Right lung (tissue), 5 donors: ENCODE results near the gene TEX48. TPM values are rescaled to one million over a fixed set of nuclear protein-coding genes. Genes with fewer than 3 reads are reported as not detected.
A peak's percentile ranks its signal among the peaks of the same experiment; 100 is the strongest.

Experiments used
- DNase-seq, 2 donors: peaks; one replicate each; pipeline ENCODE4 v3.0.0-alpha.2; 2013
- polyA plus RNA-seq, 5 donors: library from polyadenylated mRNA; unstranded; fragments of 120-200 nt; gene quantifications; one replicate each; pipeline versions ENCODE4 v1.2.1 to v1.2.3, GENCODE V29; 2013; ENCODE audit warnings: inconsistent platforms in 1 of 5, low replicate concordance in 1 of 5; ENCODE audit not compliant: insufficient read length in 5 of 5, insufficient read depth in 1 of 5

The TEX48 gene
- polyA plus RNA-seq, 5 donors = 0.33 TPM; not detected in 4

GRCh38 chr9:114693248-114693855 lies 11.4 kb upstream of the TEX48 start:
- DNase-seq = no peak

- DNase-seq = no peak
These were observed 9.9 kb upstream of the TEX48 start for GRCh38 chr9:114691956-114692295.

DNA sequence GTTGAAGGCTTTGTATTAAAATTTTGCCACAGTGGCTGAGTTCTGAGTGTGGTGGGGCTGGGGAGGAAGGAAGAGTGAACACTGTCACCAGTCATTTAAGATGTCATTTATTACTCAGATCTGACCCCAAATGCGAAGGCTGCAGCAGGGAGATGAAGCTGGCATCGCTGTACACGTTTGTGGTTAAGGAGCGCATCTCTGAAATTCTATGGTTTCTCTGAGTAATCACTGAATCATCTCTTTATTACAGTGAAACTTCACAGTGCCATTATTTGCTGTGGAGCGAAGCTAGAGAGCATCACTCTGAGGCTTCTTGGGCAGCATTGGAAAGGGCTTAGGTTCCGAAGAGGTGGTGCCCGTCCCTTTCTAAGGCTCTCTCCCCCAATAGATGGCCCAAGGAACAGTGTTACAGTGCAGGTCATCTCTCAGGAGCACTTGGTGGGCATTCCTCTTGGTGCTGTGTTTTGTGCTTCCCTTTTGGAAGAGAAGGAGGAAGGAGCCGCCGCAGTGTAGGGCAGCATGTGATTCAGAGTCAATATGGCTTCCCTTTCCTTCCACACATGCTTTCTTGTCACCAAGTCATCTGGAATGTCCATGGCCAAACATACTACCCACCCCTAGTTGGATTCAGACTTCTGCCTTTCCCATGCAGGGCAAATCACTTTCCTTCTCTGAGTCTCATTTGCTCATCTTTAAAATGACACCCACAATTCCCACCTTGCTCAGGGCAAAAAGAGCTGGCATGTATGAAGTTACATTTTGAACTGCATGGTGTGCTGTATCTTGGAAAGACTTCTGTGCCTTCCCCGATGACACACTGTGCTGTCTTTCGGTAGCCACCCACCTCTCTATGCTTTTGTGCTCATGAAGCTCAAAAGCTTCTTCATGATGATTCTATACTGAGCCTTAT lies 9.3 kb upstream of the TEX48 start:
- DNase-seq = no peak

GRCh38 chr9:114690308-114690707 lies 8.3 kb upstream of the TEX48 start:
- DNase-seq = no peak

- no peak for DNase-seq
These were observed 7.8 kb upstream of the TEX48 start for GRCh38 chr9:114689813-114690212.

DNA sequence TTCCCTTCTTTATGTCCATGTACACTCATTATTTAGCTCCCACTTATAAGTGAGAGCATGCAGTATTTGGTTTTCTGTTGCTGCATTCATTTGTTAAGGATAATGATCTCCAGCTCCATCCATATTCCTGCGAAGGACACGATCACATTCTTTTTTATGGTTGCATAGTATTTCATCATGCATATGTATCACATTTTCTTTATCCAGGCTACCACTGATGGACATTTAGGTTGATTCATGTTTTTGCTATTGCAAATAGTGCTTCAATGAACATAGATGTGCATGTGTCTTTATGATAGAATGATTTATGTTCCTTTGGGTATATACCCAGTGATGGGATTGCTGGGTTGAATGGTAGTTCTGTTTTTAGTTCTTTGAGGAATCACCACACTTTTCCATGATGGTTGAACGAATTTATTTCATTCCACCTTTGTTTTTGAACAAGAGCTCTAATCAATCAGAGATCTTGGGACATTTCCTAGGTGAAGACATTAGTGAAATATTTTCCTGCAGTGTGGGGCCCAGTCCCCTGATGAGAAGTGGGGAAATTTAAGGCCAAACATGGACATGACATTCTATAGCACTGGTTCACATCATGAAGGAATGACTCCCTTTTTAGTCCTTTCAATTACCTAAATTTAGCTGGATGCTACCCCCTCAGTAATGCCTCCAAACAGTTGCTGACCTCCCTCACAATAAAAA lies 7.1 kb upstream of the TEX48 start:
- DNase-seq = no peak

DNA sequence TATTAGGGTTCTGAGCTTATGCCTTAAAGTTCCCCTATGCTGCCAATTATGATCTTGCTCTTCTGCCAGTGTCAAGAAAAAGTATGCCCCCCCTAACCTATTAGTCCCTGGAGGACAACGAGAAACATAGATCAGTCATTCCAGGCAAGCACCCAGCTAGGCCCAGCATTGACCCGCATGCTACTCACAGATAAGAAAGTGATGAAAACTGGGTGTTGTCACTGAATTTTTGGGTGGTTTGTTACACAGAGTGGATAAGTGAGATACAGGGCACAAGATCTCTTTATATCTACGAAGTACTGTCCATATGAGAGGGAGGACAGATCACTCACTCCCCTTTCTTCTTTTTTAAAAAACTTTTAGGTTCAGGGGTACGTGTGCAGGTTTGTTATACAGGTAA lies 6.4 kb upstream of the TEX48 start:
- DNase-seq = no peak

DNA sequence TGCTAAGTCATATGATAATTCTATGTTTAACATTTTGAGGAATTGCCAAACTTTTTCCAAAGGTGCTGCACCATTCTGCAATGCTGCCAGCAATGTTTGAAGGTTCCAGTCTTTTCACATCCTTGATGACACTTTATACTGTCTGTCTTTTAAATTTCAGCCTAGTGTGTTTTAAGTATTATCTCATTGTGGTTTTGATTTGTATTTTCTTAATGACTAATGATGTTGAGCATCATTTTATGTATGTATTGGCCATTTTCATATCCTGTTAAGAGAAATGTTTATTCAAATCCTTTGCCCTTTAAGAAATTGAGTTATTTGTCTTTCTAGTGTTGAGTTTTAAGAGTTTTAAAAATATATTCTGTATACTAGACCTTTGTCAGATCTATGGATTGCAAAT lies 5.0 kb upstream of the TEX48 start:
- no peak for DNase-seq

GRCh38 chr9:114685951-114686350 lies 4.0 kb upstream of the TEX48 start:
- no peak for DNase-seq

- DNase-seq = no peak
These were observed 2.0 kb upstream of the TEX48 start for GRCh38 chr9:114684036-114684435.

DNA sequence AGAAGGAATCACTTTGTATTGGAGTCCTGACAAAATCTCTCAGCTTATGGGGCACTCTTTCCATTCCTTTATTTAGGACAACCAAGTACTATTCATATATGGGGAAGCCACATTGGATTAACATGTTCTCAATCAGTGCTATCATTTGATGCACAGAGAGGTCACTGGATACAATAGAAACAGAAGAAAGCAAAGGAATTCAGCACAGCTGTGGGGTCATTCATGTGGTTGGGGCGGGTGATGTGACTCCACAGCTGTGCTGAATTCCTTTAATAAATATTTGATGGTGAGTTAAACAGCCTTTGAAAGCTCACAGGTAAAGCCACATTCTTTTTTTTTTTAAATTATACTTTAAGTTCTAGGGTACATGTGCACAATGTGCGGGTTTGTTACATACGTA lies 854 bp upstream of the TEX48 start:
- DNase-seq = no peak

DNA sequence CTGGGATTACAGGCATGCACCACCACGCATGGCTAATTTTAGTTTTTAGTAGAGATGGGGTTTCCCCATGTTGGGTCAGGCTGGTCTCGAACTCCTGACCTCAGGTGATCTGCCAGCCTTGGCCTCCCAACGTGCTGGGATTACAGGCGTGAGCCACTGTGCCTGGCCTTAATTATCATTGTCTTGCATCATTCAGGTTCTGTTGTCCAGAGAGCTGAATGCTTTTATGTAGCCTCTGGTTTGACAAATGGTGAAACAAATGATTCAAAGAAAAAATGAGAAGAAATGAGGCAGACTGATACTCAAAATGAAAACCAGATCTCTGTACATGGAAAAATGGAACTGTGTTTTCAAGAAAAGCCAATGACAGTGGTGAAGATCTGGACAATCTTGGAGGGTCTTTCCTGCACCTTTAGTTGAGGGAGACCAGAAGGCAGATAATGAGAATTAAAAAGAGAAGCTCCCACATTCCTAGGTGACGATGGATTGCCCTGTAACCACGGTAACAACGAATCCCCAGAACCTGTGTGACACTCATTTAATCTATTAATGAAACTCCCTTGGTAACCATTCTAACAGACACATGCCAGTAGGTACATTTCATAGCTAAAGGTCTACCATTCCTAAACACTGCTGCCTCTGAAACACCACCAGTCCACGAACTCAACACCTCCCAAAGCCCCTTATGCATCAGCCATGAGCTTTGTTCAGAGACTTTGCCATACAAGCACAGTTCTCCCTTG lies 1.6 kb downstream of the TEX48 start:
- DNase-seq = no peak

- no peak for DNase-seq
These were observed 3.2 kb downstream of the TEX48 start for GRCh38 chr9:114678795-114679194.

- DNase-seq = no peak
These were observed 3.9 kb downstream of the TEX48 start for GRCh38 chr9:114678130-114678529.

DNA sequence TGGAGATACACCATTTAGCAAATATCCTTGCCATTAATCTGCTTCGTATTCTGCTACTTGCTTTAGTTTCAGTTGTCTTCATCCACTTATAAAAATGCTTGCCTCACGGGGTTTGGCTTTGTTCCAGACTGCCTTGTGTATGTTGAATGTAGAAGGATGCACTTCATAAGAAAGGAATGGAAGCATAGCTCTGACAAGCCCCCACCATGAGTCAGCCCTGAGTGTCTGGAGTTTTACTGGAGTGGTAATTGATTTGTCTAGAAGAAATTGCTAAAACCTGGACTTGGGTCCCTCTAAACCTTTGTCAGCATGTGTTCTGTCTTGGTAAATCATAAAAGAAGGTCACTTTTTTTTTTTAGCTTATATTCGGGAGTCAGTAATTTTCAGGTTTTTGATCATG lies 4.6 kb downstream of the TEX48 start:
- peak; percentile 74 to 82 for DNase-seq

GRCh38 chr9:114676901-114677300 lies 5.1 kb downstream of the TEX48 start:
- DNase-seq = no peak

- DNase-seq = no peak
These were observed 7.0 kb downstream of the TEX48 start for GRCh38 chr9:114674798-114675540.

GRCh38 chr9:114674076-114674797 lies 7.8 kb downstream of the TEX48 start:
- DNase-seq = no peak

DNA sequence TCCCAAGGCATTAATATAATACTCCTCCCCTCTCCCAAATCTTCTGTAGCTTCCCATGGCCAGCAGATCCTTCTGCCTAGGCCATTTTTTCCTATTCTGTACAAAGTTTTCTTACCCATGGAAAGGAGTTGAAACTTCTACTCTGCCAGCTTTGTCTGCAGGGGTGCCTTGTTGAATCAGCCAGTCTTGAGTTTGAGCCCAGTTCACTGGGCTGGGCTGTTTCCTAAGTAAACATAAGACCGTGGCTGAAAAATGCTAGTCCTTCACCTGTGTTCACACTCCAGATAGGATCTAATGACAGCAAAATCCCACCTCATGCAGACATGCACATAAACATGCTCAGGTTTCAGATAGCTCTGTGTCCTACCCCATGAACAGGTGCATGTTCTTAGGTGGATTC lies 10.4 kb downstream of the TEX48 start:
- DNase-seq = no peak

GRCh38 chr9:114669961-114670360 lies 12.0 kb downstream of the TEX48 start:
- no peak for DNase-seq

DNA sequence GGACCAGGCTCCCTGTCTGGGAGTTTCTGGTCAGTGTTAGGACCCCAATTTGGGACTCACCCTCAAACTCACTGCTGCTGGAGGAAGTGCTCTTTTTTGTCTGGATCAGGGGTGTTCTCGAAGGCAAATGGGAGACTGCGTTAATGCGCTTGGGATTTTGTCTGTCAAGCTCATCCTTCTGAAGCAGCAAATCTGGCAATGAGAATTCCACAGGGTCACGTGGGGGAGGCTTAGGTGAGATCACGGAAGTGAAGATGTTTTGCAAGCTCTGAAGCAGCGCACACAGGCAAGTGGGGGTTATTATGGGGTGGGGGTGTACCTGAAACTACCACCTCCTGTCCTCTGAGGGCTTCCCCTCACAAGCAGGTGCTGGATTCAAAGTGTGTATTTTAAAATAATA lies 13.8 kb downstream of the TEX48 start:
- DNase-seq = no peak
